Measurements from ENCODE around the gene ZNF467.

Gene ZNF467

DNA sequence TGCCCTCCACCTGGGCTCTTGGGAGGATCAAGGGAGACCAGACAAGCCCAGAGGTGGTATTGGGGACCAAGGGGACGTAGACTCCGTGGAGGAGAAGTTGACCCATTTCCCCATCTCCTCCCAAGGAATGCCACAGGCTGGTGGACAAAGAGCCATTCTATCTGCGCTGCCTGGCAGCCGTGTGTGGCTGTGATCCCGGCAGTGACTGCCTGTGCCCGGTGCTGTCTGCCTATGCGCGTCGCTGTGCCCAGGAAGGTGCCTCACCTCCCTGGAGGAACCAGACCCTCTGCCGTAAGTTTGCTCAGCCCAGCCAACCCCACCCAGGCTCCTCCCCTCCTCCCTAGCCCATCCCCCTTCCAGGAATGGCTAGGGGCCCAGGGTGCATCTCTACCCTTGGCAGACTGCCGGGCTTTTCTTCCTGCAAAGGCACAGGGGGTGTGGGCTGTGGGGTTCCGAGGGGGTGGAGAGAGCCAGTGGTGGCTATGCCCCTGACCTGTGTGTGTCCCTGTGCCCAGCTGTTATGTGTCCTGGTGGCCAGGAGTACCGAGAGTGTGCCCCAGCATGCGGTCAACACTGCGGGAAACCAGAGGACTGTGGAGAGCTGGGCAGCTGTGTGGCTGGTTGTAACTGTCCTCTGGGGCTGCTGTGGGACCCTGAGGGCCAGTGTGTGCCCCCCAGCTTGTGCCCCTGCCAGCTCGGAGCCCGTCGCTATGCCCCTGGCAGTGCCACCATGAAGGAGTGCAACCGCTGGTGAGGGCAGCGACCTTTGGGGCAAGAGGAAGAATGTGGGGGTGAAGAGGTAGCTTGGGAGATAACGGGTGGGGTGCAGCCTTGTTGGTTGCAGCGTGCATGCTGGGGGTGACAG is 10.2 kb upstream of the ZNF467 start:
- Histone ChIP-seq H3K27me3 (ENCODE audit: control insufficient read depth, insufficient read depth, low read length) (peaks cover 19% of the 10 kb centered on the region), H3K9ac (ENCODE audit: low read length) (no peak overlapping the region), H3K36me3 (ENCODE audit: control insufficient read depth, low read depth, low read length) (no peaks in the 10 kb centered on the region), H3K27ac (ENCODE audit: low read length) (no peak overlapping the region), H3K4me1 (ENCODE audit: control insufficient read depth, low read depth, low read length) (peaks cover 5% of the 10 kb centered on the region), H3K9me3 (ENCODE audit: control insufficient read depth, low read depth, low read length) (no peaks in the 10 kb centered on the region), H3K4me3 (ENCODE audit: low read length) (no peak overlapping the region)

DNA sequence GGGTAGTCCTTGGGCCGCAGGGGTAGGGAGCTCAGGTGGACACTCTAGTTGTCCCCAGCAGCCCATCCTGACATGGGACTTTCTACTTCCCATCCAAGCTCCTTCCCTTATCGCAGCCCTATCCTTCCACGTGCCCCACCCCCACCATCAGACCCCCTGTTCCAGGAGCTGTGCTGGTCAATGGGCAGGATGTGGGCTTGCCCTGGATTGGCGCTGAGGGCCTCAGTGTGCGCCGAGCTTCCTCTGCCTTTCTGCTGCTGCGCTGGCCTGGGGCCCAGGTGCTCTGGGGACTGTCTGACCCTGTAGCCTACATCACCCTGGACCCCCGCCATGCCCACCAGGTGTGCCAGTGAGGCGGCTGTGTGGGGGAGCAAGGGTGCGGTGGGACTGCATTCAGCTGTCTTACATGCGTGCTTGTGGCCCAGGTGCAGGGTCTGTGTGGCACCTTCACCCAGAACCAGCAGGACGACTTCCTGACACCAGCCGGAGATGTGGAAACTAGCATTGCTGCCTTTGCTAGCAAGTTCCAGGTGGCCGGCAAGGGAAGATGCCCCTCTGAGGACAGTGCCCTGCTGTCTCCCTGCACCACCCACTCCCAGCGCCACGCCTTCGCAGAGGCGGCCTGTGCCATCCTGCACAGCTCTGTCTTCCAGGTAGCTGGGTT is 9.4 kb upstream of the ZNF467 start:
- no peaks in the 10 kb centered on the region for H3K36me3 ChIP-seq (ENCODE audit: control insufficient read depth, low read depth, low read length)
- peaks cover 5% of the 10 kb centered on the region for H3K4me1 ChIP-seq (ENCODE audit: control insufficient read depth, low read depth, low read length)
- H3K27ac ChIP-seq (ENCODE audit: low read length) = no peak overlapping the region
- no peak overlapping the region for H3K4me3 ChIP-seq (ENCODE audit: low read length)
- no peaks in the 10 kb centered on the region for H3K9me3 ChIP-seq (ENCODE audit: control insufficient read depth, low read depth, low read length)
- H3K9ac ChIP-seq (ENCODE audit: low read length) = no peak overlapping the region
- H3K27me3 ChIP-seq (ENCODE audit: control insufficient read depth, insufficient read depth, low read length) = peaks cover 11% of the 10 kb centered on the region

GRCh38 chr7:149781921-149782320 is 8.5 kb upstream of the ZNF467 start:
- no peak overlapping the region for H3K4me3 ChIP-seq (ENCODE audit: low read length)
- peaks cover 2% of the 10 kb centered on the region for H3K27me3 ChIP-seq (ENCODE audit: control insufficient read depth, insufficient read depth, low read length)
- H3K27ac ChIP-seq (ENCODE audit: low read length) = no peak overlapping the region
- no peaks in the 10 kb centered on the region for H3K9me3 ChIP-seq (ENCODE audit: control insufficient read depth, low read depth, low read length)
- no peak overlapping the region for H3K9ac ChIP-seq (ENCODE audit: low read length)
- H3K36me3 ChIP-seq (ENCODE audit: control insufficient read depth, low read depth, low read length) = no peaks in the 10 kb centered on the region
- peaks cover 5% of the 10 kb centered on the region for H3K4me1 ChIP-seq (ENCODE audit: control insufficient read depth, low read depth, low read length)

GRCh38 chr7:149780636-149781419 is 7.4 kb upstream of the ZNF467 start:
- H3K9ac ChIP-seq (ENCODE audit: low read length) = no peak overlapping the region
- no peaks in the 10 kb centered on the region for H3K9me3 ChIP-seq (ENCODE audit: control insufficient read depth, low read depth, low read length)
- H3K27me3 ChIP-seq (ENCODE audit: control insufficient read depth, insufficient read depth, low read length) = no peaks in the 10 kb centered on the region
- no peaks in the 10 kb centered on the region for H3K36me3 ChIP-seq (ENCODE audit: control insufficient read depth, low read depth, low read length)
- no peak overlapping the region for H3K4me3 ChIP-seq (ENCODE audit: low read length)
- peaks cover 5% of the 10 kb centered on the region for H3K4me1 ChIP-seq (ENCODE audit: control insufficient read depth, low read depth, low read length)
- H3K27ac ChIP-seq (ENCODE audit: low read length) = no peak overlapping the region

DNA sequence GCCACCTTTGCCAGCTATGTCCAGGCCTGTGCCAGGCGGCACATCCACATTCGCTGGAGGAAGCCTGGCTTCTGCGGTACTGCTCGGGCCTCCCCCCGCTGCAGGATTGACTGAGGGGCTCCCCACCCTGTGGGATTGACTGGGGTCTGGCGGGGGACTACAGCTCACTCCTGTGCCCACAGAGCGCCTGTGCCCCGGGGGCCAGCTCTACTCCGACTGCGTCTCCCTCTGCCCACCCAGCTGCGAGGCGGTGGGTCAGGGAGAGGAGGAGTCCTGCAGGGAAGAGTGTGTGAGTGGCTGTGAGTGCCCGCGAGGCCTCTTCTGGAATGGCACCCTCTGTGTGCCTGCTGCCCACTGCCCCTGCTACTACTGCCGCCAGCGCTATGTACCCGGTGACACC is 6.7 kb upstream of the ZNF467 start:
- Histone ChIP-seq H3K4me3 (ENCODE audit: low read length) (no peak overlapping the region), H3K36me3 (ENCODE audit: control insufficient read depth, low read depth, low read length) (no peaks in the 10 kb centered on the region), H3K27me3 (ENCODE audit: control insufficient read depth, insufficient read depth, low read length) (peaks cover 8% of the 10 kb centered on the region), H3K9ac (ENCODE audit: low read length) (no peak overlapping the region), H3K4me1 (ENCODE audit: control insufficient read depth, low read depth, low read length) (peaks cover 5% of the 10 kb centered on the region), H3K9me3 (ENCODE audit: control insufficient read depth, low read depth, low read length) (no peaks in the 10 kb centered on the region), H3K27ac (ENCODE audit: low read length) (no peak overlapping the region)

DNA sequence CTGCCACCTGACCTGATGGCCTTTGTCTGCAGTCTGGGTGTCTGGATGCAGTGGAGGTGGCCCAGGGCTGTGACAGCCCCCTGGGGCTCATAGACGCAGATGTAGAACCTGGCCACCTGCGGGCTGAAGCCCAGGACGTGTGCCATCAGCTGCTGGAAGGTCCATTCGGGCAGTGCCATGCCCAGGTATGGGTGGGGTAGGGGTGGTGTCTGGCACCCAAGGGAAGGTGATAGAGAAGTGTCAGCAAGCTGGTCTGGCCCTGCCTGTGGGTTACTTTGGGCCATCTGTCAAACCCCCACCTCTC is 6.1 kb upstream of the ZNF467 start:
- Histone ChIP-seq H3K4me3 (ENCODE audit: low read length) (no peak overlapping the region), H3K27me3 (ENCODE audit: control insufficient read depth, insufficient read depth, low read length) (peaks cover 14% of the 10 kb centered on the region), H3K27ac (ENCODE audit: low read length) (no peak overlapping the region), H3K36me3 (ENCODE audit: control insufficient read depth, low read depth, low read length) (no peaks in the 10 kb centered on the region), H3K4me1 (ENCODE audit: control insufficient read depth, low read depth, low read length) (peaks cover 8% of the 10 kb centered on the region), H3K9ac (ENCODE audit: low read length) (no peak overlapping the region), H3K9me3 (ENCODE audit: control insufficient read depth, low read depth, low read length) (no peaks in the 10 kb centered on the region)

GRCh38 chr7:149778696-149779501 is 5.5 kb upstream of the ZNF467 start:
- H3K9ac ChIP-seq (ENCODE audit: low read length) = no peak overlapping the region
- peaks cover 19% of the 10 kb centered on the region for H3K27me3 ChIP-seq (ENCODE audit: control insufficient read depth, insufficient read depth, low read length)

GRCh38 chr7:149778327-149778637 is 4.9 kb upstream of the ZNF467 start:
- peaks cover 23% of the 10 kb centered on the region for H3K27me3 ChIP-seq (ENCODE audit: control insufficient read depth, insufficient read depth, low read length)
- peaks cover 11% of the 10 kb centered on the region for H3K4me1 ChIP-seq (ENCODE audit: control insufficient read depth, low read depth, low read length)
- no peaks in the 10 kb centered on the region for H3K36me3 ChIP-seq (ENCODE audit: control insufficient read depth, low read depth, low read length)
- H3K9me3 ChIP-seq (ENCODE audit: control insufficient read depth, low read depth, low read length) = no peaks in the 10 kb centered on the region
- H3K27ac ChIP-seq (ENCODE audit: low read length) = no peak overlapping the region
- no peak overlapping the region for H3K4me3 ChIP-seq (ENCODE audit: low read length)
- H3K9ac ChIP-seq (ENCODE audit: low read length) = no peak overlapping the region

More at GRCh38 chr7:149778696-149779501, 5.5 kb upstream of the ZNF467 start:
- H3K9me3 ChIP-seq (ENCODE audit: control insufficient read depth, low read depth, low read length) = no peaks in the 10 kb centered on the region
- no peak overlapping the region for H3K4me3 ChIP-seq (ENCODE audit: low read length)
- no peak overlapping the region for H3K27ac ChIP-seq (ENCODE audit: low read length)
- H3K4me1 ChIP-seq (ENCODE audit: control insufficient read depth, low read depth, low read length) = peaks cover 14% of the 10 kb centered on the region
- no peaks in the 10 kb centered on the region for H3K36me3 ChIP-seq (ENCODE audit: control insufficient read depth, low read depth, low read length)

DNA sequence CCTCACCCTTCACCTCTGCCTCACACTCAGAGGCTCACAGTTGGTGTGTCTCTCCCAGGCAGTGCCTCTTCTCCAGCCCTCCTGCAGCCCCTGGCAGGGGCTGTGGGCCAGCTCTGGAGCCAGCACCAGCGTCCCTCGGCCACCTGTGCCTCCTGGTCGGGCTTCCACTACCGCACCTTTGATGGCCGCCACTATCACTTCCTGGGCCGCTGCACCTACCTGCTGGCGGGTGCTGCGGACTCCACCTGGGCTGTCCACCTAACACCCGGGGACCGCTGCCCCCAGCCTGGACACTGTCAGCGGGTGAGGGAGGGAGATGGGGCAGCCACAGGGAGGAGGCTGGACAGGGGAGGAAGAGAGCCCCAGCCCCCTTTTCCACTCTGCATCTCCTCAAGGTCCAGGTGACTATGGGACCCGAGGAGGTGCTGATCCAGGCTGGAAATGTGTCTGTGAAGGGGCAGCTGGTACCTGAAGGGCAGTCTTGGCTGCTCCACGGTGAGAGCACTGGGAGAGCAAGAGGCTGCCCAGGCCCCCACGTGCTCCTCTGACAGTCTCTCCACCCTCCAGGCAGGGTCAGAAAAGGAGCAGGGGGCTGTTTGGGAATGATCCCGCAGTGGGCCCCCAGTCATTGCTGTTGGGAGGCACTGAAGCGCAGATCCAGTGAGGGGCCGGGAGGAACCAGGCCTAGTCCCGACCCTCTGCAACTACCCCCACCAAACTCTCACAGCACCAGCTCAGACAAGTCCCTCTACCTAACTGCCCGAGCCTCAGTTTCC is 4.4 kb upstream of the ZNF467 start:
- H3K27me3 ChIP-seq (ENCODE audit: control insufficient read depth, insufficient read depth, low read length) = peaks cover 23% of the 10 kb centered on the region
- H3K27ac ChIP-seq (ENCODE audit: low read length) = no peak overlapping the region
- H3K4me1 ChIP-seq (ENCODE audit: control insufficient read depth, low read depth, low read length) = peaks cover 8% of the 10 kb centered on the region
- H3K4me3 ChIP-seq (ENCODE audit: low read length) = no peak overlapping the region
- no peaks in the 10 kb centered on the region for H3K9me3 ChIP-seq (ENCODE audit: control insufficient read depth, low read depth, low read length)
- H3K9ac ChIP-seq (ENCODE audit: low read length) = no peak overlapping the region
- no peaks in the 10 kb centered on the region for H3K36me3 ChIP-seq (ENCODE audit: control insufficient read depth, low read depth, low read length)

- no peaks in the 10 kb centered on the region for H3K36me3 ChIP-seq (ENCODE audit: control insufficient read depth, low read depth, low read length)
- H3K4me3 ChIP-seq (ENCODE audit: low read length) = no peak overlapping the region
- H3K9me3 ChIP-seq (ENCODE audit: control insufficient read depth, low read depth, low read length) = no peaks in the 10 kb centered on the region
- H3K27ac ChIP-seq (ENCODE audit: low read length) = no peak overlapping the region
- peaks cover 8% of the 10 kb centered on the region for H3K4me1 ChIP-seq (ENCODE audit: control insufficient read depth, low read depth, low read length)
- H3K27me3 ChIP-seq (ENCODE audit: control insufficient read depth, insufficient read depth, low read length) = peaks cover 23% of the 10 kb centered on the region
- H3K9ac ChIP-seq (ENCODE audit: low read length) = no peak overlapping the region
These were observed 3.5 kb upstream of the ZNF467 start for GRCh38 chr7:149776848-149777407.
